ENCODE results near the gene GCN1.

The GCN1 gene

GRCh38 chr12:120116441-120116791 is 78.1 kb downstream of the GCN1 start, which contains the start of gene RAB35:
Gene RAB35 (minus strand): TSS chr12:120116753. CDS start chr12:120116650, 103 bp downstream.
- no peak for DNase-seq

DNA sequence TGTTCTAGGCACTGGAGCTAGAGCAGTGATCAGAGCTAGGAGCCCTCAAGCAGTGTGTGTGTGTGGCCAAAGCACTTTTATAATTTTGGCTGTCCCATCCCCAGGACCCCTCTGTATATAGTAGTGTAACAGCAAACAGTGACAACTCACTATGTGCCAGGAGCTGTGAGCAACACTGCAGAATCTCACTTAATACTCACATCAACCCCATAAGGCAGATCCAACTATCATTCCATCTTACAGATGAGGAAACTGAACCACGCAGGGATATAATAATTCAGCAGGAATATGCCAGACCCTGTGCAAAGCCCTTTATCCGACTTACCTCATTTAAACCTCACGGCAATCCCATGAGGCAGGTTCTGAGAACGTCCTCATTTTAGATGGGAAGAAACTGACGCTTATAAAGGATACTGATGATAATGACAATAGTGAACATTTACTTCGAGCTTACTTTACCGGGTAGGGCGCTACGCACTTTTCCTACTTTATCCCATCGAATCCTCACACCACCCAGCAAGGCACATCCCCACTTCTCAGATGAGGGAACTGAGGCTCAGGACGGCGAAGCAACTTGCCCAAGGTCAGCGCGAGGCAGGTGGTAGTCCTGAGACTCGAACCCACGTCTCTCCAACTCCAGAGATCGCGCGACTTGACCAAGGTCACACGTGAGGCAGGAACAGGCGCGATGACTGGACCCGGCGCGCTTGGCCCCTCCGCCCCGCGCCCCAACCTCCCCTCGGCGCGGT is 78.6 kb downstream of the GCN1 start:
- peak; percentile 53 to 61 for DNase-seq

DNA sequence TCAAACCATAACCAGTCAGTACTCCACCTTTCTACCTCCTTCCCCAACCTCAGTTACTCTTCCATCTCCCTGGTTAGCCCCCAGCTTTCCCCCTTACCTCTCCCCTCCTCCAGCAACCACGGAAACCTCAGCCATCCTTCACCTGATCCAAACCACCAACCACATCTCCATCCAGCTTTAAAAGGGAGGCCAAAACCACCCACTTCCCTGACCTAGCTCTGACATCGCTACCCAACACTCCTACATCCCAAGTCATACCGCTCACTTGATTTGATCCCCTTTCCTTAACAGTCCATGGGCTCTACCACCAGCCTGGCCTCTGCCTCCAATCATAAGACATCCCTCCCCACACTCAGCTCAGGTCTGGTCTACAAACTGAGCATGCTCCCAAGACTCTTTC is 79.4 kb downstream of the GCN1 start:
- no peak for DNase-seq

DNA sequence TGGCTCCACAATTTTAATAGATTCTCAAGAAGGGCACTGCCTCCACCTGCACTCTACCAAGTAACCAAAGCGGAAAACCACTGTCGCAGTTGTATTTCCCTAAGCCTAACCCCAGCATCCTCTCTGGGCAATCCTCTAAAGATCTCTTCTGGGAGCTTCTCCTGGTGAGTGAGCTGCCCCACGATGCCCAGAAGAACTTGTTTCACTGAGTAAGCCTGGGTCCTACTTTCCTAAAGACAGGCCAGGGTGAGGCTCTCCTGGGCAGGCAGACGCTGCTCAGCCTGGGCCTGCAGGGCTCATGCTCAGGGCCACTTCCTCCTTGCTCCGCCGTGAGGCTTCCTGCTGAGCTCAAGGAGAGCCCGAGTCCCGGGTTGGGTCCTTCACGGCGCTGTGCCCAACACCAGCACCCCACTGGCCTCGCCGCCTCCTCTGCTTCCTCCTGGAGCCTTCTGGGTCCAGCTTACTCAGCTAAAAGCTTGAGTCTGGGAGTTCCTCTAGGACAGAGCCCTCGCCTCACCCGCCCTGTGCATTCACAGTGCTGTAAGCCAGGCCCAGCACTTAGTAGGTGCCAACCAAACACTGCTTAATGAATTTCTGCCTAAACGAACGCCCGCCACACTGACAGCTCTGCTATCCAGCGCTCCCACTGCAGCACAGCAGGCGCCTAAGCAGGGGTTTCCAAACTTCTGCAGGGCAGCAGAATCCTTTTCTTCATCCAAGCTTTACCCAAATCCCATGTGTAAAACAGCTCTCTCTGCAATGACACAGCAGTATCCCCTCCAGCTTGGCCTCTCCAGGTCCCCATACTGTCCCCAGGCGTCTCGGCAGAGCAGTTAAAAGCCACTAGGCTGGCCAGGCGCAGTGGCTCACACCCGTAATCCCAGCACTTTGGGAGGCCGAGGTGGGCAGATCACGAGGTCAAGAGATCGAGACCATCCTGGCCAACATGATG is 83.7 kb downstream of the GCN1 start:
- DNase-seq, result peak; percentile 65 to 70

- DNase-seq, result no peak
These were observed 84.8 kb downstream of the GCN1 start for GRCh38 chr12:120109570-120110267.

DNA sequence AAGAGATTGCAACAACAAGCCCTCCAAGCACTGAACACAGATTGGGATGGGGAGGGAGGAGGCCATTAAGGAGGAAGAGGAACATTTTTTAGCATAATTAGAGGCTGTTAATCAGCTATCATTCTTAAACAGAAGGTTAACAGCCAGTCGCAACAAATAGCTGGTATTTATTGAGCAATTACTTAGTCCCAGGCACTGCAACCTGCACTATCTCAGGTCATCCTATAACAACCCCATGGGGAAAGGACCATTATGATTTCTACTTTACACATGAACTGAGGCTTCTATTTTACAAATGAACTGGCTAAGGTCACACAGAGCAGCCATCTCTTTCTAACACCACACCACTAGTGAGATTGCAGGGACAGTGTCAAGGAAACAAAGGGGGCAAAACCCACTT is 88.4 kb downstream of the GCN1 start:
- DNase-seq, result no peak

- no peak for DNase-seq
These were observed 91.1 kb downstream of the GCN1 start for GRCh38 chr12:120103371-120103770.

DNA sequence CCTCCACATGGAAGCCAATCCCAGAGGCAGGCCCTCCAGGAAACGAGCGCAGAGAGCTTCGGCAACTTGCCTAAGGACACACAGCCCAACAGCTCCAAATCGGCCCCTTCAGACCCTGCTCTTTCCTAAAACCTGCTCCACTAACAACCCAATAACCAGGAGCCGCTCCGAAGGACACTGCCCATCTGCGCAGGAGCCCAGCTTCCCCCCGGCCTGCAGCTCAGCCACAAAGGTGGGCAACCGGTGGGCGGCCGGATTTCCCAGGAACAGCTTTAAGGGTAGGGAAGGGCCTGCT is 91.5 kb downstream of the GCN1 start:
- no peak for DNase-seq

GRCh38 chr12:120102189-120103043 is 92.1 kb downstream of the GCN1 start:
- no peak for DNase-seq

DNA sequence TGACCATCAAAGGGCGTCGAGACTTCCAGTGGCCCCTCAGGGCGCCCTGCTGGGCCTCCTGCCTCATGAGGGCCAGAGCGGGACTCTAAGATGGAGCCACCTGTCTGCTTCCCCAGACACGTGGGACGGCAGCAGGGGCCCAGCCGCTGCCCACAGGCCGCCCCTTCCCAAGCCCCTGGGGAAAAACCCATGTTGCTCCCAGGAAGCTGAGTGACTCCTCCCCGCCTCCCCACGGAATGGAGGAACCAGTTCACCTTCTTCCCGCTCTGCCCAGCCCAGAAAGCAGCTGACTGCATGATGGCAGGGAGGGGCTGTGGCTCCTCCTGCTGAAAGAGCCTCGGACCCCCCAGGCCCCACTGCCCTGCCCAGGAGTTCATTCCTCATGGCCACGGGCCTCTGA is 92.9 kb downstream of the GCN1 start:
- no peak for DNase-seq

DNA sequence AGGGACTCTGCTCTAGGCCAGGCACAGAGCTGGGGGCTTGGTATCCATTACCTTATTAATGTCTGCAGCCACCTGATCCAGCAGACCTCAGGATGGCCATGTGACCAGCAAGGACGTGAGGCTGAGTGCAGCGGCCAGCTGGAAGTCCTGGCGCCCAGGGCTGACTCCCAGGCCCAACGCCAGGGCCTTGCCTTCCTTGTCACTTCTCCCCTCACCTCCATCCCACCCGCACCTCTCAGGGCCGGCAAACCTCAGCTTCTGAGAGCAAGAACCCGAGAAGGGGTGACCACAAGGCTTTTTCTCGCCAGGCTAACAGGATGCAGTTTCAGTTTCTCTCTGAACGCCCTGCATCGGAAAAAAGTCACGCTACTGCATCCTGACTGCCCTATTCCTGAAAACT is 93.3 kb downstream of the GCN1 start:
- DNase-seq, result no peak

- no peak for DNase-seq
These were observed 93.9 kb downstream of the GCN1 start for GRCh38 chr12:120100630-120101029.

GRCh38 chr12:120099738-120100137 is 94.8 kb downstream of the GCN1 start:
- no peak for DNase-seq

DNA sequence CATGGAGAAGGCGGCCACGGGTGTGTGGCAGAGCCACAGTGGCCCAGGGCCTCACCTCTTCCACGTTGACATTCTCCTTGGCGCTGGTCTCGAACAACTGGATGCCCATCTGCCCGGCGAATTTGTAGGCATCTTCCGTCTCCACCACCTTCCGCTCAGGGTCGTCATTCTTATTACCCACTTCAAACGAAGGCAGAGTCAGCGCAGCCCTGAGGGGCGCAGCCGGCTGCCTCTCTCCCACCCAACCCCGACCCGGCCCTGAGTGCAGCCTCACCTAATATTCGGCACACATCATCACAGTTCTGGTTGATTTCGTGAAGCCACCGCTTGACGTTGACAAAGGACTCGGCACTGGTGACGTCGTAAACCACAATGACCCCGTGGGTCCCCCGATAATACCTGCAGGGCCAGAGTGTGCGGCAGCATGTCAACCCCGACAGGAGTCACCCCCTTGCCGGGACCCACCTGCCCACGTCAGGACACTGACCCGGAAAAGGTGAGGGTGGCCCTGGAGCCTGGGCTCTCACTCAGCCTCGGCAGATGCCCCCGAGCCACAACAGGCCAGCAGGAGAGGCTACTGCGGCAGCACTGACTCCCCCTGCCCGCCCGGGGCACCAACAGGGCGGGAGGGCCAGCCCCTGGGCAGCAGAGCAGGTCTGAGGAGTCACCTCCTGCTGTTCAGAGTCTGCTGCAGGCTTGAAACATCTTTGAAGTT is 95.6 kb downstream of the GCN1 start:
- no peak for DNase-seq

- no peak for DNase-seq
These were observed 97.8 kb downstream of the GCN1 start for GRCh38 chr12:120096671-120097202.

DNA sequence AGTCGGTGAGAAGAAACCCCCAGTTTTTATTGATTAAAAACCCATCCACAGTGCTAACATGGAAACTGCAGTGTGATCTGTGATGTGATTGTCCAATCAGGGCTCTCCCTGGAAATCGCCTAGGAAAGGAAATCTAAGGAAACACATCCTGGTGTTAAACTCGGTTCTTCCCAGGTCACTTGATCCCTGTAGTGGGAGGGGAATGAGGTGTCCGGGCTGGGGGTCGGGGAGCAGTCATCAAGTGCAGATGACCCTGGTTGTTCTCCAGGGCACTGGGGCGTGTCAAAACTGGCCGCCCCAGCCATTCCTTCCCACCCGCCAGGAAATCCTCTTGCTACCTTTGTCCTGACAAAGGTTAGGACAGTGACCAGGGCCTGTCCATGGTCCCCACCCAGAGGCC is 98.8 kb downstream of the GCN1 start:
- no peak for DNase-seq

- DNase-seq, result no peak
These were observed 99.2 kb downstream of the GCN1 start for GRCh38 chr12:120095331-120095730.

DNA sequence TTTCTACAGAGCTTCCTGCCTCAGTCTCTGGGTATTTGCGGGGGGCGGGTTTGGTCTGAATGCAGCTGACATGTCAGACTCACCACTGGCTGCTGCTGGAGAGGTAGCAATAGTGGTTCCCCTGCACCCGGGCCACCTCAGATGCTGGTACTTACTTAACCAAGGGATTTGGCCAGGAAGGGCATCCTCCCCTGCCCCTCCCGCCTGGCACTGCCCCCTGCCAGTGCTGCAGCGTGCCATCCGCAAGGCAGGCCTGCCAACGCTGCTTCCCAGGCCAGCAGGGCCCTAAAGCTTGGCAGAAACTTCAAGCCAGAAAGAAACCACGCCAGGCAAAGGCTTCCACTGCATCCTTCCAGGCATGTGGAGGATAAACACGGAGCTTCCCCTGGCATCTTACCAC is 100.0 kb downstream of the GCN1 start:
- no peak for DNase-seq

DNA sequence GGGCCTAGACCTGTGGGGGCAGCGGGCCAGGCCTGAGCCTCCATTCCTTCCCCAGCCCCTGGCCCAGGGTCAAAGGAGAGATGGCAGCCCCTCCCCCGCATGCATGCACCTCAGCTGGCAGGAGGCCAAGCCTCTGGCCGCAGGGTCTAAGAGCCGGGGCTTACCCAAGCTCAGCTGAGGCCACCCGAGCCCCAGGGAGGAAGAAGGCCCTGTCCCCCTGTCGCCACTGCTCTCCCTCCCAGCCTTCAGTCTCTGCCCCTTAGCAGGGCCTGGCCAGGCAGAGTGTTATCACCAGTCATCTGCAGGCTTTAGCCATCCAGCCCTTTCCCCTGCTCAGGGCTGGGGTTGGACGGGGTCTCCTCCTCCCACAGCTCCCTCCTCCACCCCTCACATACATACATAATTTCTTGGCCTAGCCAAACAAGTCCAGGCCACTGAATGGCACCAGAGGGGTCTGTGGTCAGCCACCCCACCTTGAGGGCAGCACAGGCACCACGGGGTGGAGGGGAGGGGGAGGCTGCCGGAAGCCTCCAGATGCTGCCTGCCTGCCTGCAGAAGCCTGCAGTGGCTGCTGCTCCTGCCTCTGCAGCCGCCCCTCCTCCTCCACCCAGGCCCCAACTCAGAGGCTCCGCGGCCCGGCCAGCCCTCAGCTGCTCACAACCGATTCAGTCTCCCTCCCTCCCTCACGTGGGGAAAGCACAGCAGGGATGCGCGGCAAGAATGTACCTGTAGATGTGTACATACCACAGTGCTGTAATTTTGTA is 100.7 kb downstream of the GCN1 start:
- no peak for DNase-seq

- no peak for DNase-seq
These were observed 101.3 kb downstream of the GCN1 start for GRCh38 chr12:120093336-120093591.
